ENCODE data around the gene ZBTB4.
"Not testable (repeated sequence)": the region's sequence is repeated elsewhere in the genome, so short reads cannot be mapped to it uniquely, and the experiment has no call there.

ZBTB4 gene

DNA sequence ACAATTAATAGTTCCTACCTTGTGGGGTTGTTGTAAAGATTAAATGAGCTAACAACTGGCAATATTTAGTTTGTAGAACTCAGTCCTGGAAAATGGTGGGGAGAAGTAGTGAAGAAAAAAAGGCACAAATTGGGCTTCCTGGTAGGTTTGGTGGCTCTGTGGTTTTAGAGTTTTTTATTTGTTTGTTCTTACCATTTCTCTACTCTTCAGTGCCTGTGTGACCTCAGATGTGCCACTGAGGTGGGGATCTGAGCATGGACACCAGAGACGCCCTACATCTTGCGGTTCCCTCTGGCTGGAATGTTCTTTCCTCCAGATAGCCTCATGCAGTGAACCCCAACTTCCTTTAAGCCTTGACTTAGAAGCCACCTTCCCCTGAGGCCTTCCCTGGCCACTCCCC lies 7.7 kb downstream of the ZBTB4 start:
- no peaks in the 10 kb centered on the region for H3K27me3 ChIP-seq (ENCODE audit: control insufficient read depth in 2 of 2, insufficient read depth in 2 of 2, low read length in 2 of 2)
- H3K36me3 ChIP-seq (ENCODE audit: control insufficient read depth in 2 of 2, insufficient read depth in 2 of 2, low read length in 2 of 2) = peaks cover 0 to 6% of the 10 kb centered on the region in 2 donors
- no peaks in the 10 kb centered on the region for H3K9me3 ChIP-seq (ENCODE audit: control insufficient read depth in 2 of 2, low read length in 2 of 2)
- H3K4me3 ChIP-seq (ENCODE audit: low read length in 2 of 2) = no peak overlapping the region
- peaks cover 4 to 9% of the 10 kb centered on the region in 2 donors for H3K4me1 ChIP-seq (ENCODE audit: control insufficient read depth in 2 of 2, insufficient read depth in 2 of 2, low read length in 2 of 2)
- H3K27ac ChIP-seq (ENCODE audit: low read depth in 2 of 2, low read length in 2 of 2) = no peak overlapping the region
- no peak overlapping the region for H3K9ac ChIP-seq (ENCODE audit: low read depth in 1 of 2, low read length in 2 of 2)

DNA sequence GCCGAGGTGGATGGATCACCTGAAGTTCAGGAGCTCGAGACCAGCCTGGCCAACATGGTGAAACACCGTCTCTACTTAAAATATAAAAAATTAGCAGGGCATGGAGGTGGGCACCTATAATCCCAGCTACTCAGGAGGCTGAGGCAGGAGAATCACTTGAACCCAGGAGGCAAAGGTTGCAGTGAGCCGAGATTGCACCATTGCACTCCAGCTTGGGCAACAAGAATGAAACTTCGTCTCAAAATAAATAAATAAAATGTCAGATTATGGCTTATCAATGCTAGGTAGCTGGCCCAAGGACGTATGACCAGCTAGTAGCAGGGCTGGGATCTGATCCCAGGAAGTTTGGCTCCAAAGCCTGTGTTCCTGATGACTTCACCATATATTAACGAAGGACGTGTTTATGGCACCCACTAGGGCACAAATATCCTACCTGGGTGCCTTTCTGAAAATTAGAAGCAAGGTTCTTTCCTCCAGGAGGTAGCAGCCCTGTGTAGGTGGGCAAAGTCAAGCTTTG lies 8.9 kb downstream of the ZBTB4 start:
- H3K9ac ChIP-seq (ENCODE audit: low read depth in 1 of 2, low read length in 2 of 2); H3K4me1 ChIP-seq (ENCODE audit: control insufficient read depth in 2 of 2, insufficient read depth in 2 of 2, low read length in 2 of 2); H3K27ac ChIP-seq (ENCODE audit: low read depth in 2 of 2, low read length in 2 of 2); H3K9me3 ChIP-seq (ENCODE audit: control insufficient read depth in 2 of 2, low read length in 2 of 2); H3K4me3 ChIP-seq (ENCODE audit: low read length in 2 of 2); H3K27me3 ChIP-seq (ENCODE audit: control insufficient read depth in 2 of 2, insufficient read depth in 2 of 2, low read length in 2 of 2): not testable (repeated sequence)
- peaks cover 0 to 11% of the 10 kb centered on the region in 2 donors for H3K36me3 ChIP-seq (ENCODE audit: control insufficient read depth in 2 of 2, insufficient read depth in 2 of 2, low read length in 2 of 2)

DNA sequence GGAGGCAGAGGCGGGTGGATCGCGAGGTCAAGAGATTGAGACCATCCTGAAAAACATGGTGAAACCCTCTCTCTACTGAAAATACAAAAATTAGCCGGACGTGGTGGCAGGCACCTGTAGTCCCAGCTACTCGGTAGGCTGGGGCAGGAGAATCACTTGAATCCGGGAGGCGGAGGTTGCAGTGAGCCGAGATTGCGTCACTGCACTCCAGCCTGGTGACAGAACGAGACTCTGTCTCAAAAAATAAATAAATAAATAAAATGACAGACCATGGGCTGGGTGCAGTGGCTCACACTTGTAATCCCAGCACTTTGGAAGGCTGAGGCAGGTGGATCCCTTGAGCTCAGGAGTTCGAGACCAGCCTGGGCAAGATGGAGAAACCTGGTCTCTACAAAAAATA lies 9.6 kb downstream of the ZBTB4 start:
- H3K36me3 ChIP-seq (ENCODE audit: control insufficient read depth in 2 of 2, insufficient read depth in 2 of 2, low read length in 2 of 2) = peaks cover 0 to 11% of the 10 kb centered on the region in 2 donors
- H3K27ac ChIP-seq (ENCODE audit: low read depth in 2 of 2, low read length in 2 of 2); H3K4me3 ChIP-seq (ENCODE audit: low read length in 2 of 2); H3K27me3 ChIP-seq (ENCODE audit: control insufficient read depth in 2 of 2, insufficient read depth in 2 of 2, low read length in 2 of 2); H3K4me1 ChIP-seq (ENCODE audit: control insufficient read depth in 2 of 2, insufficient read depth in 2 of 2, low read length in 2 of 2); H3K9me3 ChIP-seq (ENCODE audit: control insufficient read depth in 2 of 2, low read length in 2 of 2); H3K9ac ChIP-seq (ENCODE audit: low read depth in 1 of 2, low read length in 2 of 2): not testable (repeated sequence)

DNA sequence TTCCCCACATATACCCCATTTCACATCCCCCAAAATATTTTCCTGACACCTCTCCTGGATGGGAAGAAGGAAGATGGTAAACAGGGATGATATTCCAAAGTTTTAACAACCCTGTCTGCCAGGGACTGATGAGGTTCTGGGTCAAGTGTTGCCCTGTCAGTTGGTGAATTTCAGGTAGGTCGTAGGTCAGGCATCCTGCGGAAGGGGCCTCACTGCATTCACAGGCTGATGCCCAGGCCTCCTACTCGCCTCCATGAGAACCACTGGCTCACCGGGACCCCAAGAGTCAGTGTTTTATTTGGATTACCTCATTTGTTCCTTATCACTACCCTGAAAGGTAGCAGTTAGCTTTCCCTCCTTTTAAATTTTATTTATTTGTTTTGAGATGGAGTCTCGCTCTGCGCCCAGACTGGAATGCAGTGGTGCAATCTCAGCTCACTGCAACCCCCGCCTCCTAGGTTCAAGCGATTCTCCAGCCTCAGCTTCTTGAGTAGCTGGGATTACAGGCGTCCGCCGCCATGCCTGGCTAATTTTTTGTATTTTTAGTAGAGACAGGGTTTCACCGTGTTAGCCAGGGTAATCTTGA lies 10.5 kb downstream of the ZBTB4 start:
- peaks cover 3 to 12% of the 10 kb centered on the region in 2 donors for H3K36me3 ChIP-seq (ENCODE audit: control insufficient read depth in 2 of 2, insufficient read depth in 2 of 2, low read length in 2 of 2)
- no peaks in the 10 kb centered on the region for H3K9me3 ChIP-seq (ENCODE audit: control insufficient read depth in 2 of 2, low read length in 2 of 2)
- H3K27ac ChIP-seq (ENCODE audit: low read depth in 2 of 2, low read length in 2 of 2) = no peak overlapping the region
- H3K9ac ChIP-seq (ENCODE audit: low read depth in 1 of 2, low read length in 2 of 2) = no peak overlapping the region
- no peak overlapping the region for H3K4me3 ChIP-seq (ENCODE audit: low read length in 2 of 2)
- no peaks in the 10 kb centered on the region for H3K27me3 ChIP-seq (ENCODE audit: control insufficient read depth in 2 of 2, insufficient read depth in 2 of 2, low read length in 2 of 2)
- H3K4me1 ChIP-seq (ENCODE audit: control insufficient read depth in 2 of 2, insufficient read depth in 2 of 2, low read length in 2 of 2) = peaks cover 0 to 3% of the 10 kb centered on the region in 2 donors

DNA sequence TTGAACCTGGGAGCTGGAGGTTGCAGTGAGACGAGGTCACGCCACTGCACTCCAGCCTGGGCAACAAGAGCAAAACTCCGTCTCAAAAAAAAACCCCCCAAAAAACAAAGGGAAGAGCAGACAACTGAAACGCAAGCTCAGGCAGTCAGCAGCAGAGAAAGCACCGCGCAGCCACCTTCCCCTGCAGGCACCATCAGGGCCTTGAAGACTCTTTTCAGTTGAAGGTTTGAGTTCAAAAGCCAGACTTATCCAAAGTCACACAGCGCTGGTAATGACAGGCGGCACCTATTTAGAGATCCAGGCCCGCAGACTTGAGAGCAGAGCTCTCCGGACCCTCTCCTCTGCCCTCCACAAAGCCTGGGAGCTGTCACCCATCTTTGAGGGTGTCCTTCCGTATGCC lies 11.1 kb downstream of the ZBTB4 start:
- Histone ChIP-seq H3K4me3 (ENCODE audit: low read length in 2 of 2) (no peak overlapping the region), H3K9ac (ENCODE audit: low read depth in 1 of 2, low read length in 2 of 2) (no peak overlapping the region), H3K27ac (ENCODE audit: low read depth in 2 of 2, low read length in 2 of 2) (no peak overlapping the region), H3K9me3 (ENCODE audit: control insufficient read depth in 2 of 2, low read length in 2 of 2) (no peaks in the 10 kb centered on the region), H3K4me1 (ENCODE audit: control insufficient read depth in 2 of 2, insufficient read depth in 2 of 2, low read length in 2 of 2) (peaks cover 0 to 3% of the 10 kb centered on the region in 2 donors), H3K36me3 (ENCODE audit: control insufficient read depth in 2 of 2, insufficient read depth in 2 of 2, low read length in 2 of 2) (peaks cover 6 to 16% of the 10 kb centered on the region in 2 donors), H3K27me3 (ENCODE audit: control insufficient read depth in 2 of 2, insufficient read depth in 2 of 2, low read length in 2 of 2) (no peaks in the 10 kb centered on the region)

DNA sequence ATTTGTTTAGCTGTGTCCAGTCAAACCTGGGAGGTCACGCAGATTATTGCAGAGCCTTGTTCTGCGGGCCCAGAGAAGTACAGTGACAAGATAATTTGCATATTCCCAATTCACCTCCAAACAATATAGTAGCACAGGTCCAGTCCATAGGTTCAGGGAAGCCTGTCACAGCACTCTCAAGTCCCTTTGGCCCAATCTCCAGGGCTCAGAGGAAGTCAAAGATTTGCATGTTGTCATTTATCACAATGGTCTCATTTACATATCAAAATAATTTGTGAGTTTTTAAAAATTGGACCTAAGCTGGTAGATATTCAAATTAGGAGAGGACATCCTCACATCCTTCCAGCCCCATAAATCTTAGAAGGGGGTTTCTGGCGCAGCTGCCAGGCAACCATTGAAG lies 11.9 kb downstream of the ZBTB4 start:
- H3K27me3 ChIP-seq (ENCODE audit: control insufficient read depth in 2 of 2, insufficient read depth in 2 of 2, low read length in 2 of 2) = no peaks in the 10 kb centered on the region
- peaks cover 10 to 21% of the 10 kb centered on the region in 2 donors for H3K36me3 ChIP-seq (ENCODE audit: control insufficient read depth in 2 of 2, insufficient read depth in 2 of 2, low read length in 2 of 2)
- H3K9ac ChIP-seq (ENCODE audit: low read depth in 1 of 2, low read length in 2 of 2) = no peak overlapping the region
- no peak overlapping the region for H3K27ac ChIP-seq (ENCODE audit: low read depth in 2 of 2, low read length in 2 of 2)
- H3K4me1 ChIP-seq (ENCODE audit: control insufficient read depth in 2 of 2, insufficient read depth in 2 of 2, low read length in 2 of 2) = peaks cover 0 to 3% of the 10 kb centered on the region in 2 donors
- no peaks in the 10 kb centered on the region for H3K9me3 ChIP-seq (ENCODE audit: control insufficient read depth in 2 of 2, low read length in 2 of 2)
- no peak overlapping the region for H3K4me3 ChIP-seq (ENCODE audit: low read length in 2 of 2)

DNA sequence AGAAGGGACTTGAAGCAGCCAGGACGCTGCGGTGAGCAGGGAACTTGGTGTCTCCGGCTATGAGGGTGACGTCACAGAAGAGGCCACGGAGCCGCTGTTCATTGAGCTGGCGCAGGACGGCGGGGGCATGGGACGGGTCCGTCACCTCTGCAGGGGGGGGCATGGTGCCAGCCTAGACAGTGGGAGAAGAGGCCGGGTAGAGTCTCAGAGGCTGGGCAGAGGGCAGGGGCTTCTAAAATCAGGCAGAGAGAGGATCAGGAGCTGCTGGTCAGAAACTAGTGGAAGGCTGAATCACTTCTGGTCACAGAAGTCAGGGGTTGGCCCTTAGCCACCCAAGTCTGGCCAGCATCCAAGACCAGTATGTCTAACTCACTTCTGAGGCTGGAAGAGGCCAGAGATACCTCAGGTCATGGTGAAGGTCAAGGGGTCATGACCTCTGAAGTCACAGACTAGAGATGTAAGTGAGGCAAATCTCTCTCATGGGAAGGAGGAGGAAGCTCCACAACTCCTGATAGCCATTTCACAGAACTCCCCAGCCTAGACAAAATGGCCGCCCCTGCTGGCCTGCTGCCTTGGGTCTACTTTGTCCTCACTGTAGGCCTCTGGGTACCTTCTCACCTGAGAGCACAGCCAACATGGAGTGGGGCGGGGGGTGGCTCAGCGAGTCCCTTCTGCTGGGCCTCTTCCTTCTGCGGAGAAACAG lies 12.6 kb downstream of the ZBTB4 start:
- H3K9me3 ChIP-seq (ENCODE audit: control insufficient read depth in 2 of 2, low read length in 2 of 2) = no peaks in the 10 kb centered on the region
- peak overlapping the region; percentile 5 to 28 for H3K27ac ChIP-seq (ENCODE audit: low read depth in 2 of 2, low read length in 2 of 2)
- peaks cover 0 to 3% of the 10 kb centered on the region in 2 donors for H3K4me1 ChIP-seq (ENCODE audit: control insufficient read depth in 2 of 2, insufficient read depth in 2 of 2, low read length in 2 of 2)
- no peak overlapping the region for H3K9ac ChIP-seq (ENCODE audit: low read depth in 1 of 2, low read length in 2 of 2)
- peaks cover 10 to 22% of the 10 kb centered on the region in 2 donors for H3K36me3 ChIP-seq (ENCODE audit: control insufficient read depth in 2 of 2, insufficient read depth in 2 of 2, low read length in 2 of 2)
- no peak overlapping the region for H3K4me3 ChIP-seq (ENCODE audit: low read length in 2 of 2)
- no peaks in the 10 kb centered on the region for H3K27me3 ChIP-seq (ENCODE audit: control insufficient read depth in 2 of 2, insufficient read depth in 2 of 2, low read length in 2 of 2)

DNA sequence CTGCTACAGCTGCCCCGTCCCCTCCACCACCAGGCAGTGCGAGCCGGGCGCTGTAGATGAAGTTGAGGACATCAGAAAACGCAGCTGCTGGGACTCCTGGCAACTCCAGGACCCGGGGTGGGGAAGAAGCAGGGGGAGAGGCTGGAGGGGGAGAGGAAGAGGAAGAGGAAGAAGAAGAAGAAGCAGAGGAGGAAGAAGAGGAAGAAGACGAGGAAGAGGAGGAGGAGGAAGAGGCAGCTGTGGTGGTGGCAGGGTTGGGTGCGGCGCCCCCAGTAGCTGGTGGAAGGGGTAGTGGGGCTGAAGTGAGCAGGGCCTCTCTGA lies 13.2 kb downstream of the ZBTB4 start:
- no peak overlapping the region for H3K9ac ChIP-seq (ENCODE audit: low read depth in 1 of 2, low read length in 2 of 2)

DNA sequence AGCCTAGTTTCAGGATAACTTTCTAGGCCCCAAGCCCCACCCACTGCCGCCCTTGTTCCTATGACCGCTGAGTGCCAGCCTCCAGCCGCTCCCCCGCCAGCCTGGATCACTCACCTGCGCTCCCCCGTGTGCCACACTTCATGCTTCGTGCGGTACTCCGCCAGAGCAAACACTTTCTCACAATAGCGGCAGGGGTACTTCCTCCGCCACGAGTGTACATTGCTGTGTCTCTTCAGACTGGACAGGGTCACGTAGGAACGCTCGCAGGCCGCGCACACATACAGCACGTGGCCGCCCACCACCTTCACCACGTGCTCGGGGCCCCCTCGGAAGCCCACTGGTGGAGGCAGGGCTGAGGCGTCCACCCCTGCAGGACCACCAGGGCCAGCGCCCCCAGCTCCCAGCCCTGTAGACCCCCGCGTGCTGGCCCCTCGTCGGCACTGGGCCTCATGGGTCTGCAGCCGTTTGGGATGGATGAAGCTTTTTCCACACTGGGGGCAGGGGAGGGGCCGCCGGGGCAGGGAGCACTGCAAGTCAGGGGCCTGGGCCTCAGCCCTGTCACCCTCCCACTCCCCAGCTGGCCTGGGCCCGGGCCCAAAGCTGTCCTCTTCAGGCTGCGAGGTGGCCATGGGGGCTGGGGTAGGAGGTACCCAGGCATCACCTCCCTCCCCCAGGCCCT lies 13.7 kb downstream of the ZBTB4 start:
- Histone ChIP-seq H3K9ac (ENCODE audit: low read depth in 1 of 2, low read length in 2 of 2) (no peak overlapping the region), H3K27ac (ENCODE audit: low read depth in 2 of 2, low read length in 2 of 2) (no peak overlapping the region), H3K27me3 (ENCODE audit: control insufficient read depth in 2 of 2, insufficient read depth in 2 of 2, low read length in 2 of 2) (no peaks in the 10 kb centered on the region), H3K4me1 (ENCODE audit: control insufficient read depth in 2 of 2, insufficient read depth in 2 of 2, low read length in 2 of 2) (peaks cover 0 to 3% of the 10 kb centered on the region in 2 donors), H3K4me3 (ENCODE audit: low read length in 2 of 2) (no peak overlapping the region), H3K9me3 (ENCODE audit: control insufficient read depth in 2 of 2, low read length in 2 of 2) (no peaks in the 10 kb centered on the region), H3K36me3 (ENCODE audit: control insufficient read depth in 2 of 2, insufficient read depth in 2 of 2, low read length in 2 of 2) (peaks cover 10 to 22% of the 10 kb centered on the region in 2 donors)

More for the DNA sequence above, 13.2 kb downstream of the ZBTB4 start:
- no peak overlapping the region for H3K27ac ChIP-seq (ENCODE audit: low read depth in 2 of 2, low read length in 2 of 2)
- peaks cover 0 to 3% of the 10 kb centered on the region in 2 donors for H3K4me1 ChIP-seq (ENCODE audit: control insufficient read depth in 2 of 2, insufficient read depth in 2 of 2, low read length in 2 of 2)
- H3K27me3 ChIP-seq (ENCODE audit: control insufficient read depth in 2 of 2, insufficient read depth in 2 of 2, low read length in 2 of 2) = no peaks in the 10 kb centered on the region
- H3K9me3 ChIP-seq (ENCODE audit: control insufficient read depth in 2 of 2, low read length in 2 of 2) = no peaks in the 10 kb centered on the region
- no peak overlapping the region for H3K4me3 ChIP-seq (ENCODE audit: low read length in 2 of 2)
- H3K36me3 ChIP-seq (ENCODE audit: control insufficient read depth in 2 of 2, insufficient read depth in 2 of 2, low read length in 2 of 2) = peaks cover 10 to 22% of the 10 kb centered on the region in 2 donors

DNA sequence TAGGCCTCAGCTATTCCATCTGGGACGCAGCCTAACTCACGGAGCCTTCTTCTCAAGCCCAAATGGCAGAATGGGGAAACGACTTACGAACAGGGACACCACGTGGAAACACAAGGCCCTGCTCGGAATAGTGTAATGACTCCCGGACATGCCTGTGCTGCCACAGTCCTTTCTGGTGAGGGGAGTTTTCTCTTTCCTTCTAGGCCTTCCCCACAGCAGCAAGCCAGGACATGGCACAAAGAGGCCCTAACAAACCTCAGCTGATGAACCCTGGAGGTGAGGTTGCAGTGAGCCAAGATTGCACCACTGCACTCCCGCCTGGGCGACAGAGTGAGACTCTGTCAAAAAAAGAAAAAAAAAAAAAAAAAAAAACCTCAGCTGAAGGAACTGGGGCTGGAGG lies 15.3 kb downstream of the ZBTB4 start:
- no peaks in the 10 kb centered on the region for H3K27me3 ChIP-seq (ENCODE audit: control insufficient read depth in 2 of 2, insufficient read depth in 2 of 2, low read length in 2 of 2)
- no peak overlapping the region for H3K27ac ChIP-seq (ENCODE audit: low read depth in 2 of 2, low read length in 2 of 2)
- H3K9ac ChIP-seq (ENCODE audit: low read depth in 1 of 2, low read length in 2 of 2) = no peak overlapping the region
- H3K4me3 ChIP-seq (ENCODE audit: low read length in 2 of 2) = no peak overlapping the region
- peaks cover 0 to 3% of the 10 kb centered on the region in 2 donors for H3K4me1 ChIP-seq (ENCODE audit: control insufficient read depth in 2 of 2, insufficient read depth in 2 of 2, low read length in 2 of 2)
- no peaks in the 10 kb centered on the region for H3K9me3 ChIP-seq (ENCODE audit: control insufficient read depth in 2 of 2, low read length in 2 of 2)
- peaks cover 10 to 22% of the 10 kb centered on the region in 2 donors for H3K36me3 ChIP-seq (ENCODE audit: control insufficient read depth in 2 of 2, insufficient read depth in 2 of 2, low read length in 2 of 2)

Measured in mucosa of rectum (tissue), 2 donors.